ENCODE results near the gene AK4.

DNA sequence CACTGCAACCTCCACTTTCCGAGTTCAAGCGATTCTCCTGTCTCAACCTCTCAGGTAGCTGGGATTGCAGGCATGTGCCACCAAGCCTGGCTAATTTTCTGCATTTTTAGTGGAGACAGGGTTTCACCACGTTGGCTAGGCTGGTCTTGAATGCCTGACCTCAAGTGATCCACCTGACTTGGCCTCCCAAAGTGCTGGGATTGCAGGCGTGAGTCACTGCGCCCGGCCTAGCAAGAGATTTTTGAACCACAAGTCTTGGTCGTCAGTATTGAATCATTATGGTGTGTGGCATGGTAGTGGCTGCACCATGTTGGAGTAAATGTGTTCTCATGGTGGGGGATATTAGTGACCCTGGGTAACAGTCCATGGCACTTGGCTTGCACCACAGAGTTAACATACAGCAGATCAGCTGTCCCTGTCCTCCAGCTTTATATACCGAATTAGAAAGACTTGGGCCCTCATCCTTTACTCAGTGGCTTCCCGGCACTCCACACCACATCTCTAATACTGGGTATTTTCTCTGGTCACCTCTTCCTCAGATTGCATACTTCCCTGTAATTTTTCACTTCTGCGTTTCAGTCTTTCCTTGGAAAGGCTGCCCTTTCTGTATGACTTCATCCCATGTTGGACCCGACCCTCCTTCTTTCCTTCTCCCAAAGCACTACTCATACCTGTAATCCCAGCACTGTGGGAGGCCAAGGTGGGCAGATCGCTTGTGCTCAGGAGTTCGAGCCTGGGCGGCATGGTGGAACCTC lies 25.1 kb downstream of the AK4 start:
- TF ChIP-seq, protein P1, sequence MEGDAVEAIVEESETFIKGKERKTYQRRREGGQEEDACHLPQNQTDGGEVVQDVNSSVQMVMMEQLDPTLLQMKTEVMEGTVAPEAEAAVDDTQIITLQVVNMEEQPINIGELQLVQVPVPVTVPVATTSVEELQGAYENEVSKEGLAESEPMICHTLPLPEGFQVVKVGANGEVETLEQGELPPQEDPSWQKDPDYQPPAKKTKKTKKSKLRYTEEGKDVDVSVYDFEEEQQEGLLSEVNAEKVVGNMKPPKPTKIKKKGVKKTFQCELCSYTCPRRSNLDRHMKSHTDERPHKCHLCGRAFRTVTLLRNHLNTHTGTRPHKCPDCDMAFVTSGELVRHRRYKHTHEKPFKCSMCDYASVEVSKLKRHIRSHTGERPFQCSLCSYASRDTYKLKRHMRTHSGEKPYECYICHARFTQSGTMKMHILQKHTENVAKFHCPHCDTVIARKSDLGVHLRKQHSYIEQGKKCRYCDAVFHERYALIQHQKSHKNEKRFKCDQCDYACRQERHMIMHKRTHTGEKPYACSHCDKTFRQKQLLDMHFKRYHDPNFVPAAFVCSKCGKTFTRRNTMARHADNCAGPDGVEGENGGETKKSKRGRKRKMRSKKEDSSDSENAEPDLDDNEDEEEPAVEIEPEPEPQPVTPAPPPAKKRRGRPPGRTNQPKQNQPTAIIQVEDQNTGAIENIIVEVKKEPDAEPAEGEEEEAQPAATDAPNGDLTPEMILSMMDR (optimal IDR thresholded peaks at IDR 0.05 in 1 of 3, IDR thresholded peaks at IDR 0.05 in 1 of 3, conservative IDR thresholded peaks at IDR 0.05 in 1 of 3; ENCODE audit: extremely low read depth in 1 of 3, insufficient read depth in 2 of 3, low read length in 3 of 3) = no peak
- no peak for TF ChIP-seq EZH2 (IDR thresholded peaks at IDR 0.05; ENCODE audit: low read length)

Measured in keratinocyte (primary cell).